Stimulated activated CD4-positive, alpha-beta T cell treated with anti-CD3 and anti-CD28 coated beads, TNF-alpha, amount 100 ng/mL, for 1 hour (primary cell): ENCODE measurements around the gene IFI6.
A peak's percentile ranks its signal among the peaks of the same experiment; 100 is the strongest.
"Not testable (repeated sequence)": the region's sequence is repeated elsewhere in the genome, so short reads cannot be mapped to it uniquely, and the experiment has no call there.

Source experiments
- DNase-seq, 3 donors: peaks; one replicate each; pipeline ENCODE4 v3.0.0-alpha.2; 2020; ENCODE audit warnings: low read depth in 3 of 3, low spot score in 1 of 3

IFI6 gene

GRCh38 chr1:27650539-27651175, 21.3 kb downstream of the IFI6 start:
- no peak for DNase-seq

- DNase-seq = no peak
Measured at GRCh38 chr1:27650171-27650538, 21.8 kb downstream of the IFI6 start.

GRCh38 chr1:27649306-27649635, 22.7 kb downstream of the IFI6 start:
- DNase-seq = no peak

GRCh38 chr1:27648602-27649305, 23.2 kb downstream of the IFI6 start:
- DNase-seq = no peak

GRCh38 chr1:27647328-27647727, 24.7 kb downstream of the IFI6 start:
- DNase-seq = no peak

- DNase-seq = no peak
Measured at GRCh38 chr1:27646676-27647075, 25.3 kb downstream of the IFI6 start.

GRCh38 chr1:27645071-27645415, 26.9 kb downstream of the IFI6 start:
- no peak for DNase-seq

- DNase-seq = no peak
Measured at GRCh38 chr1:27644369-27645070, 27.5 kb downstream of the IFI6 start.

GRCh38 chr1:27643600-27644368, 28.2 kb downstream of the IFI6 start:
- DNase-seq = peak in 2 of 3 donors; percentile 45 to 52

- DNase-seq = not testable (repeated sequence)
Measured at GRCh38 chr1:27640514-27640913, 31.5 kb downstream of the IFI6 start.

- no peak for DNase-seq
Measured at GRCh38 chr1:27638805-27639204, 33.2 kb downstream of the IFI6 start.

- no peak for DNase-seq
Measured at GRCh38 chr1:27638047-27638734, 33.8 kb downstream of the IFI6 start.

- no peak for DNase-seq
Measured at GRCh38 chr1:27635396-27636142, 36.4 kb downstream of the IFI6 start.

GRCh38 chr1:27634985-27635367, 37.0 kb downstream of the IFI6 start, which contains the start of gene FGR:
Gene FGR, minus strand, starts transcription at chr1:27635185. Its CDS starts 11,269 bp downstream, at chr1:27623916.
- DNase-seq = no peak

- no peak for DNase-seq
Measured at GRCh38 chr1:27634177-27634984, 37.6 kb downstream of the IFI6 start.

GRCh38 chr1:27633640-27634176, 38.3 kb downstream of the IFI6 start:
- no peak for DNase-seq

GRCh38 chr1:27633298-27633610, 38.7 kb downstream of the IFI6 start:
- no peak for DNase-seq

- DNase-seq = peak in 1 of 3 donors; percentile 41
Measured at GRCh38 chr1:27632387-27633297, 39.4 kb downstream of the IFI6 start.
